ENCODE data around the gene EEF1G.
A peak's percentile ranks its signal among the peaks of the same experiment; 100 is the strongest.

EEF1G gene

GRCh38 chr11:62611705-62612365 is 38.1 kb upstream of the EEF1G start:
- Histone ChIP-seq H3K9ac (ENCODE audit: low read length) (peak overlapping the region; percentile 70), H3K4me1 (ENCODE audit: control insufficient read depth, insufficient read depth, low read length) (peaks cover 25% of the 10 kb centered on the region), H3K36me3 (ENCODE audit: control insufficient read depth, insufficient read depth, low read length) (peaks cover 14% of the 10 kb centered on the region), H3K9me3 (ENCODE audit: control insufficient read depth, insufficient read depth, low read depth, low read length) (no peaks in the 10 kb centered on the region), H3K27me3 (ENCODE audit: control insufficient read depth, insufficient read depth, low read length) (no peaks in the 10 kb centered on the region), H3K27ac (ENCODE audit: low read depth, low read length) (no peak overlapping the region), H3K4me3 (ENCODE audit: low read depth, low read length) (peak overlapping the region; percentile 76)

GRCh38 chr11:62610814-62611704 is 37.4 kb upstream of the EEF1G start:
- no peaks in the 10 kb centered on the region for H3K27me3 ChIP-seq (ENCODE audit: control insufficient read depth, insufficient read depth, low read length)
- H3K4me3 ChIP-seq (ENCODE audit: low read depth, low read length): peak overlapping the region; percentile 76
- peaks cover 26% of the 10 kb centered on the region for H3K4me1 ChIP-seq (ENCODE audit: control insufficient read depth, insufficient read depth, low read length)
- peak overlapping the region; percentile 70 for H3K9ac ChIP-seq (ENCODE audit: low read length)
- no peaks in the 10 kb centered on the region for H3K9me3 ChIP-seq (ENCODE audit: control insufficient read depth, insufficient read depth, low read depth, low read length)
- no peak overlapping the region for H3K27ac ChIP-seq (ENCODE audit: low read depth, low read length)
- peaks cover 11% of the 10 kb centered on the region; the same call in 1 of the 2 replicates for H3K36me3 ChIP-seq (ENCODE audit: control insufficient read depth, insufficient read depth, low read length)

GRCh38 chr11:62610403-62610802 is 36.7 kb upstream of the EEF1G start:
- Histone ChIP-seq H3K4me1 (ENCODE audit: control insufficient read depth, insufficient read depth, low read length) (peaks cover 26% of the 10 kb centered on the region), H3K9me3 (ENCODE audit: control insufficient read depth, insufficient read depth, low read depth, low read length) (no peaks in the 10 kb centered on the region), H3K4me3 (ENCODE audit: low read depth, low read length) (no peak overlapping the region), H3K27me3 (ENCODE audit: control insufficient read depth, insufficient read depth, low read length) (no peaks in the 10 kb centered on the region), H3K36me3 (ENCODE audit: control insufficient read depth, insufficient read depth, low read length) (peaks cover 7% of the 10 kb centered on the region; the same call in 1 of the 2 replicates), H3K27ac (ENCODE audit: low read depth, low read length) (no peak overlapping the region), H3K9ac (ENCODE audit: low read length) (no peak overlapping the region)

- H3K9me3 ChIP-seq (ENCODE audit: control insufficient read depth, insufficient read depth, low read depth, low read length): no peaks in the 10 kb centered on the region
- peaks cover 5% of the 10 kb centered on the region; the same call in 1 of the 2 replicates for H3K36me3 ChIP-seq (ENCODE audit: control insufficient read depth, insufficient read depth, low read length)
- H3K9ac ChIP-seq (ENCODE audit: low read length): no peak overlapping the region
- H3K4me1 ChIP-seq (ENCODE audit: control insufficient read depth, insufficient read depth, low read length): peaks cover 24% of the 10 kb centered on the region
- H3K27ac ChIP-seq (ENCODE audit: low read depth, low read length): no peak overlapping the region
- H3K4me3 ChIP-seq (ENCODE audit: low read depth, low read length): no peak overlapping the region
- H3K27me3 ChIP-seq (ENCODE audit: control insufficient read depth, insufficient read depth, low read length): peaks cover 4% of the 10 kb centered on the region; the same call in 1 of the 2 replicates
Measured at GRCh38 chr11:62608776-62609175, 35.1 kb upstream of the EEF1G start.

GRCh38 chr11:62607714-62608113 is 34.0 kb upstream of the EEF1G start:
- no peak overlapping the region for H3K9ac ChIP-seq (ENCODE audit: low read length)
- no peak overlapping the region for H3K4me3 ChIP-seq (ENCODE audit: low read depth, low read length)
- H3K36me3 ChIP-seq (ENCODE audit: control insufficient read depth, insufficient read depth, low read length): peaks cover 5% of the 10 kb centered on the region; the same call in 1 of the 2 replicates
- H3K4me1 ChIP-seq (ENCODE audit: control insufficient read depth, insufficient read depth, low read length): peaks cover 25% of the 10 kb centered on the region
- H3K27ac ChIP-seq (ENCODE audit: low read depth, low read length): no peak overlapping the region
- peaks cover 15% of the 10 kb centered on the region for H3K27me3 ChIP-seq (ENCODE audit: control insufficient read depth, insufficient read depth, low read length)
- no peaks in the 10 kb centered on the region for H3K9me3 ChIP-seq (ENCODE audit: control insufficient read depth, insufficient read depth, low read depth, low read length)

GRCh38 chr11:62605902-62606301 is 32.2 kb upstream of the EEF1G start:
- Histone ChIP-seq H3K4me3 (ENCODE audit: low read depth, low read length) (no peak overlapping the region), H3K9ac (ENCODE audit: low read length) (no peak overlapping the region), H3K27me3 (ENCODE audit: control insufficient read depth, insufficient read depth, low read length) (peaks cover 18% of the 10 kb centered on the region), H3K4me1 (ENCODE audit: control insufficient read depth, insufficient read depth, low read length) (peaks cover 20% of the 10 kb centered on the region), H3K36me3 (ENCODE audit: control insufficient read depth, insufficient read depth, low read length) (peaks cover 5% of the 10 kb centered on the region; the same call in 1 of the 2 replicates), H3K27ac (ENCODE audit: low read depth, low read length) (no peak overlapping the region), H3K9me3 (ENCODE audit: control insufficient read depth, insufficient read depth, low read depth, low read length) (no peaks in the 10 kb centered on the region)

GRCh38 chr11:62605467-62605866 is 31.8 kb upstream of the EEF1G start:
- H3K4me1 ChIP-seq (ENCODE audit: control insufficient read depth, insufficient read depth, low read length): peaks cover 15% of the 10 kb centered on the region
- no peak overlapping the region for H3K9ac ChIP-seq (ENCODE audit: low read length)
- no peak overlapping the region for H3K27ac ChIP-seq (ENCODE audit: low read depth, low read length)
- no peak overlapping the region for H3K4me3 ChIP-seq (ENCODE audit: low read depth, low read length)
- H3K36me3 ChIP-seq (ENCODE audit: control insufficient read depth, insufficient read depth, low read length): peaks cover 5% of the 10 kb centered on the region; the same call in 1 of the 2 replicates
- peaks cover 18% of the 10 kb centered on the region for H3K27me3 ChIP-seq (ENCODE audit: control insufficient read depth, insufficient read depth, low read length)
- no peaks in the 10 kb centered on the region for H3K9me3 ChIP-seq (ENCODE audit: control insufficient read depth, insufficient read depth, low read depth, low read length)

- Histone ChIP-seq H3K4me3 (ENCODE audit: low read depth, low read length) (no peak overlapping the region), H3K36me3 (ENCODE audit: control insufficient read depth, insufficient read depth, low read length) (peaks cover 5% of the 10 kb centered on the region; the same call in 1 of the 2 replicates), H3K27ac (ENCODE audit: low read depth, low read length) (no peak overlapping the region), H3K9ac (ENCODE audit: low read length) (no peak overlapping the region), H3K4me1 (ENCODE audit: control insufficient read depth, insufficient read depth, low read length) (peaks cover 22% of the 10 kb centered on the region), H3K27me3 (ENCODE audit: control insufficient read depth, insufficient read depth, low read length) (peaks cover 18% of the 10 kb centered on the region), H3K9me3 (ENCODE audit: control insufficient read depth, insufficient read depth, low read depth, low read length) (no peaks in the 10 kb centered on the region)
Measured at GRCh38 chr11:62604460-62605120, 30.9 kb upstream of the EEF1G start.

- Histone ChIP-seq H3K4me3 (ENCODE audit: low read depth, low read length) (no peak overlapping the region), H3K9ac (ENCODE audit: low read length) (no peak overlapping the region), H3K27ac (ENCODE audit: low read depth, low read length) (no peak overlapping the region), H3K9me3 (ENCODE audit: control insufficient read depth, insufficient read depth, low read depth, low read length) (no peaks in the 10 kb centered on the region), H3K4me1 (ENCODE audit: control insufficient read depth, insufficient read depth, low read length) (peaks cover 24% of the 10 kb centered on the region), H3K27me3 (ENCODE audit: control insufficient read depth, insufficient read depth, low read length) (peaks cover 18% of the 10 kb centered on the region), H3K36me3 (ENCODE audit: control insufficient read depth, insufficient read depth, low read length) (peaks cover 6% of the 10 kb centered on the region)
Measured at GRCh38 chr11:62603776-62604299, 30.1 kb upstream of the EEF1G start.

GRCh38 chr11:62603072-62603408 is 29.3 kb upstream of the EEF1G start:
- Histone ChIP-seq H3K4me1 (ENCODE audit: control insufficient read depth, insufficient read depth, low read length) (peaks cover 26% of the 10 kb centered on the region), H3K9me3 (ENCODE audit: control insufficient read depth, insufficient read depth, low read depth, low read length) (no peaks in the 10 kb centered on the region), H3K4me3 (ENCODE audit: low read depth, low read length) (peak overlapping the region; percentile 86), H3K36me3 (ENCODE audit: control insufficient read depth, insufficient read depth, low read length) (peaks cover 8% of the 10 kb centered on the region), H3K27ac (ENCODE audit: low read depth, low read length) (no peak overlapping the region), H3K27me3 (ENCODE audit: control insufficient read depth, insufficient read depth, low read length) (peaks cover 18% of the 10 kb centered on the region), H3K9ac (ENCODE audit: low read length) (peak overlapping the region; percentile 82)

Data from HUES6 (cell line).